Measurements from ENCODE around the gene C4orf54. TPM values are rescaled to one million over a fixed set of nuclear protein-coding genes. Genes with fewer than 3 reads are reported as not detected.

Gene C4orf54
- total RNA-seq, 6 experiments from 2014 or later = 0.02 to 0.19 (median 0.12) TPM; not detected in 2

- H3K9me3 ChIP-seq = no peaks in the 10 kb centered on the region
- H3K4me3 ChIP-seq = no peak overlapping the region
- no peak for ATAC-seq
- no peaks in the 10 kb centered on the region for H3K27me3 ChIP-seq
- H3K27ac ChIP-seq = no peak overlapping the region
- TF ChIP-seq POLR2A (IDR thresholded peaks at IDR 0.05) (no peak), CTCF (IDR thresholded peaks at IDR 0.05) (no peak)
- intact Hi-C loops (cut with DNase I) = no loop called here
- peaks cover 0 to 7% (median 0%) of the 10 kb centered on the region in 4 donors for H3K4me1 ChIP-seq
- WGBS (ENCODE audit: insufficient coverage, low coverage, low lambda C conversion rate, missing lambda C conversion rate) = 80% methylated on average over 3 of the region's 3 CpGs
- DNase-seq = no peak
- no peaks in the 10 kb centered on the region for H3K36me3 ChIP-seq
These were observed 22.0 kb downstream of the C4orf54 start for GRCh38 chr4:99635601-99636000.

GRCh38 chr4:99634742-99635360 lies 22.8 kb downstream of the C4orf54 start:
- Histone ChIP-seq H3K4me3 (no peak overlapping the region), H3K36me3 (no peaks in the 10 kb centered on the region), H3K27ac (no peak overlapping the region), H3K9me3 (no peaks in the 10 kb centered on the region), H3K27me3 (no peaks in the 10 kb centered on the region), H3K4me1 (peaks cover 0 to 7% (median 0%) of the 10 kb centered on the region in 4 donors)
- WGBS (ENCODE audit: insufficient coverage, low coverage, low lambda C conversion rate, missing lambda C conversion rate) = 40% methylated on average over 1 of the region's 1 CpG
- DNase-seq (no peak), ATAC-seq (no peak)
- no peak for TF ChIP-seq CTCF (IDR thresholded peaks at IDR 0.05)
- TF ChIP-seq POLR2A (IDR thresholded peaks at IDR 0.05) = no peak
- intact Hi-C loops (cut with DNase I) = no loop called here

- H3K36me3 ChIP-seq = no peaks in the 10 kb centered on the region
- H3K4me3 ChIP-seq = no peak overlapping the region
- intact Hi-C loops (cut with DNase I) = no loop called here
- no peak for DNase-seq
- WGBS (ENCODE audit: insufficient coverage, low coverage, low lambda C conversion rate, missing lambda C conversion rate) = 84% methylated on average over 11 of the region's 14 CpGs
- H3K27me3 ChIP-seq = no peaks in the 10 kb centered on the region
- H3K27ac ChIP-seq = no peak overlapping the region
- no peak for TF ChIP-seq CTCF (IDR thresholded peaks at IDR 0.05)
- no peak for TF ChIP-seq POLR2A (IDR thresholded peaks at IDR 0.05)
- no peaks in the 10 kb centered on the region for H3K9me3 ChIP-seq
- peaks cover 0 to 7% (median 0%) of the 10 kb centered on the region in 4 donors for H3K4me1 ChIP-seq
- ATAC-seq = no peak
These were observed 23.9 kb downstream of the C4orf54 start for GRCh38 chr4:99633772-99634171.

GRCh38 chr4:99630857-99631360 lies 26.7 kb downstream of the C4orf54 start:
- WGBS (ENCODE audit: insufficient coverage, low coverage, low lambda C conversion rate, missing lambda C conversion rate) = 50% methylated on average over 1 of the region's 1 CpG
- TF ChIP-seq POLR2A (IDR thresholded peaks at IDR 0.05) = no peak
- no peak for TF ChIP-seq CTCF (IDR thresholded peaks at IDR 0.05)
- no peaks in the 10 kb centered on the region for H3K27me3 ChIP-seq
- DNase-seq = no peak
- no peaks in the 10 kb centered on the region for H3K4me1 ChIP-seq
- no peaks in the 10 kb centered on the region for H3K9me3 ChIP-seq
- H3K4me3 ChIP-seq = no peak overlapping the region
- H3K27ac ChIP-seq = no peak overlapping the region
- no peaks in the 10 kb centered on the region for H3K36me3 ChIP-seq
- intact Hi-C loops (cut with DNase I) = no loop called here
- peak in 1 of 4 donors; percentile 49 for ATAC-seq

Data from right lobe of liver (tissue), 6 donors.